A549 (cell line): ENCODE measurements around the gene EEF1A1.

ENCODE experiments used
- BHLHE40 ChIP-seq: IDR thresholded peaks from 2 replicates; pipeline ENCODE4 v1.6.1; 2012; ENCODE audit warnings: low read depth, low read length, inconsistent platforms
- CTCF ChIP-seq: fragments of >200 bp; sonication (Bioruptor Twin); formaldehyde crosslinking; IDR thresholded peaks from 3 replicates; pipeline ENCODE4 v1.5.1; 2016
- HES2 ChIP-seq: fragments of >200 bp; sonication (Bioruptor Twin); formaldehyde crosslinking; IDR thresholded peaks from 2 replicates; pipeline ENCODE4 v1.6.1; 2016
- KDM5A ChIP-seq: fragments of 200-600 bp; sonication (generic); IDR thresholded peaks from 2 replicates; pipeline ENCODE4 v1.6.1; 2016; ENCODE audit warnings: antibody characterized with exemption, mild to moderate bottlenecking
- MAFK ChIP-seq: fragments of 450-650 bp; IDR thresholded peaks from 2 replicates; pipeline ENCODE4 v1.6.1; 2014; ENCODE audit not compliant: partially characterized antibody
- MAX ChIP-seq: IDR thresholded peaks from 2 replicates; pipeline ENCODE4 v1.6.1; 2012
- MYC ChIP-seq: IDR thresholded peaks from 2 replicates; pipeline ENCODE4 v1.6.1; 2012; ENCODE audit warnings: mild to moderate bottlenecking, inconsistent platforms, low read length, improper control_type of control experiment, borderline replicate concordance
- POLR2A ChIP-seq: IDR thresholded peaks from 2 replicates; pipeline ENCODE4 v1.6.1; 2012; ENCODE audit warnings: mild to moderate bottlenecking, low read length
- RNF2 ChIP-seq: fragments of 200-600 bp; sonication (generic); IDR thresholded peaks from 2 replicates; pipeline ENCODE4 v1.6.1; 2016; ENCODE audit warnings: low read depth, mild to moderate bottlenecking, antibody characterized with exemption, moderate library complexity, borderline replicate concordance
- SMC3 ChIP-seq: fragments of >200 bp; sonication (Bioruptor Twin); formaldehyde crosslinking; IDR thresholded peaks from 3 replicates; pipeline ENCODE4 v1.6.1; 2018; ENCODE audit warnings: inconsistent platforms

- TF ChIP-seq MAFK: no peak
- no peak for TF ChIP-seq CTCF
- TF ChIP-seq KDM5A: no peak
- TF ChIP-seq MYC: no peak
- TF ChIP-seq BHLHE40: no peak
- no peak for TF ChIP-seq HES2
- TF ChIP-seq SMC3: no peak
- no peak for TF ChIP-seq MAX
- TF ChIP-seq POLR2A: no peak
- no peak for TF ChIP-seq RNF2
Observed at GRCh38 chr6:73560853-73561407, 40.1 kb upstream of the EEF1A1 start.
